HepG2 (cell line): Measurements from ENCODE around the gene ATP8B4.

Experiments
- CHD2 ChIP-seq: IDR thresholded peaks from 2 replicates; pipeline ENCODE4 v1.6.1; 2011; ENCODE audit warnings: low read depth, low read length, improper control_type of control experiment
- ZFP90 ChIP-seq: sonication (generic); formaldehyde crosslinking; IDR thresholded peaks from 2 replicates; pipeline ENCODE4 v1.8.0; 2022; ENCODE audit warnings: missing genetic modification reagents, mild to moderate bottlenecking, inconsistent platforms, borderline replicate concordance

DNA sequence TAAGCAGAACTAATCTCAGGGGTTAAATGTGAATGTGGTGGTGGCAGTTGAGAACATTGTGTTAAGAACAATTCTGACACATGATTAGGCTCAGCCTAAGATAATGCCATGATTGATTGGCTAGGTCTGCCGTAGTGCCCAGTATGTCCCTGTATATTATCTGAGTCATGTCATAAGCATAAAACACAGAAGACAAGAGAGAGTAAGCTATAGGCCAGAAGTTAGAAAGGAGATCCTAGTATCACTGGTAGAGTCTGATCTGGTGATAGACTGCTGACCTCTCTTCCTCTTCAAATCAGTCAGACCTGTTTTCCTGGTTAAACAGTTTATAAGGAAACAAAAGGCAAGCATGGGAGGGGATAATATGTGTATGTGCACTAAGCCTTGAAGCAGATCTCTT is 30.1 kb upstream of the ATP8B4 start:
- TF ChIP-seq ZFP90 (CRISPR knock-in tag) (no peak), CHD2 (no peak)
